GM12878 (cell line): ENCODE results near the gene KCNQ1. TPM values are rescaled to one million over a fixed set of nuclear protein-coding genes. Genes with fewer than 3 reads are reported as not detected.

ENCODE experiments used
- ATAC-seq: fragments of 200-7000 bp; cut with Tn5 transposase; 3 replicates; pipeline ENCODE4 v1.9.1; 2020; ENCODE audit warnings: mild to moderate bottlenecking, moderate library complexity
- BruUV-seq: library from RNA; stranded (reverse); fragments of 400-500 nt; replicated peaks from 2 replicates; lab custom pipeline; 2021; lab: Mats Ljungman, UMichigan
- CTCF ChIA-PET: fragments of 300-600 bp; sonication (Branson Sonifier 250); formaldehyde crosslinking; extraction: SDS; loops from one replicate; lab custom pipeline; 2021; ENCODE audit warnings: inconsistent platforms; lab: Yijun Ruan, JAX
- POLR2A ChIA-PET: fragments of 350-600 bp; formaldehyde crosslinking; extraction: SDS; loops from one replicate; lab custom pipeline; 2021; ENCODE audit warnings: inconsistent platforms; lab: Charles Lee
- RAD21 ChIA-PET: fragments of 300-600 bp; sonication (Branson Sonifier 250); formaldehyde crosslinking; loops from one replicate; lab custom pipeline; 2023; ENCODE audit warnings: antibody characterized with exemption; ENCODE audit not compliant: unreplicated experiment; lab: Charles Lee
- SMC1A ChIA-PET: fragments of 300-600 bp; sonication (Branson Sonifier 250); formaldehyde crosslinking; loops from one replicate; lab custom pipeline; 2023; ENCODE audit not compliant: unreplicated experiment, uncharacterized antibody; lab: Charles Lee
- DNase-seq: peaks from one replicate; pipeline ENCODE4 v3.0.0-alpha.2; 2011; ENCODE audit warnings: low read depth, low spot score
- FAIRE-seq: peaks from 3 replicates; lab custom pipeline; 2011; peaks lifted over from hg19 to GRCh38; lab: Jason Lieb, UNC
- H2AFZ ChIP-seq: 2 replicates; pipeline ENCODE4 v1.6.0; 2011; ENCODE audit warnings: low read depth, low read length, control low read depth; ENCODE audit not compliant: control insufficient read depth
- H3K27ac ChIP-seq: 2 replicates; pipeline ENCODE4 v1.5.1; 2011; ENCODE audit warnings: control low read depth; ENCODE audit not compliant: control insufficient read depth, insufficient read depth
- H3K27me3 ChIP-seq, 2 experiments: replicated peaks in 1 of 2; 2 replicates each; pipeline versions ENCODE4 v1.6.0 to v1.6.1; 2011; ENCODE audit warnings: low read length in 1 of 2; ENCODE audit not compliant: control insufficient read depth in 2 of 2, insufficient read depth in 2 of 2
- H3K36me3 ChIP-seq, 2 experiments: 2 replicates each; pipeline ENCODE4 v1.5.1; 2011; ENCODE audit warnings: low read length in 1 of 2; ENCODE audit not compliant: control insufficient read depth in 2 of 2, insufficient read depth in 2 of 2
- H3K4me1 ChIP-seq: 2 replicates; pipeline ENCODE4 v1.6.1; 2011; ENCODE audit warnings: mild to moderate bottlenecking, low read length, moderate library complexity, mixed read lengths; ENCODE audit not compliant: control insufficient read depth, insufficient read depth
- H3K4me2 ChIP-seq: 2 replicates; pipeline ENCODE4 v1.6.0; 2011; ENCODE audit warnings: control low read depth; ENCODE audit not compliant: control insufficient read depth, insufficient read depth
- H3K4me3 ChIP-seq: fragments of 200-600 bp; sonication (generic); 2 replicates; pipeline ENCODE4 v1.5.1; 2016
- H3K79me2 ChIP-seq: 2 replicates; pipeline ENCODE4 v1.6.0; 2011; ENCODE audit warnings: low read length; ENCODE audit not compliant: control insufficient read depth, insufficient read depth
- H3K9ac ChIP-seq: 2 replicates; pipeline ENCODE4 v1.8.0; 2011; ENCODE audit warnings: low read length, control low read depth, mixed read lengths; ENCODE audit not compliant: control insufficient read depth, insufficient read depth
- H3K9me3 ChIP-seq: replicated peaks from 3 replicates; pipeline ENCODE4 v1.5.1; 2011; ENCODE audit warnings: mild to moderate bottlenecking, low read length; ENCODE audit not compliant: control insufficient read depth, insufficient read depth
- H4K20me1 ChIP-seq: 2 replicates; pipeline ENCODE4 v1.6.0; 2011; ENCODE audit not compliant: control insufficient read depth, insufficient read depth
- ATF7 ChIP-seq: fragments of 450-650 bp; IDR thresholded peaks from 2 replicates; pipeline ENCODE4 v1.6.1; 2016; ENCODE audit warnings: low read depth, mild to moderate bottlenecking
- CBX5 ChIP-seq: sonication (generic); IDR thresholded peaks from 2 replicates; pipeline ENCODE4 v1.6.1; 2016; ENCODE audit warnings: low read depth, moderate library complexity, mild to moderate bottlenecking, inconsistent platforms
- IKZF2 ChIP-seq, 2 experiments: fragments of 450-650 bp; IDR thresholded peaks; 2 replicates each; pipeline ENCODE4 v1.6.1; 2017; ENCODE audit warnings: mild to moderate bottlenecking in 2 of 2, moderate library complexity in 2 of 2
- MAX ChIP-seq: IDR thresholded peaks from 2 replicates; pipeline ENCODE4 v1.6.1; 2012; ENCODE audit warnings: low read depth, low read length, improper control_type of control experiment
- MEF2A ChIP-seq: IDR thresholded peaks from 2 replicates; pipeline ENCODE4 v1.6.1; 2011; ENCODE audit warnings: low read depth, mild to moderate bottlenecking, low read length, moderate library complexity; ENCODE audit not compliant: insufficient read depth
- MTA3 ChIP-seq: IDR thresholded peaks from 2 replicates; pipeline ENCODE4 v1.6.1; 2012; ENCODE audit warnings: low read length, inconsistent platforms, borderline replicate concordance
- NR2C2 ChIP-seq: IDR thresholded peaks from 2 replicates; pipeline ENCODE4 v1.6.1; 2011; ENCODE audit warnings: borderline replicate concordance, low read depth; ENCODE audit not compliant: control insufficient read depth, insufficient read length
- SPI1 ChIP-seq: IDR thresholded peaks from 2 replicates; pipeline ENCODE4 v1.6.1; 2011; ENCODE audit warnings: low read depth, mild to moderate bottlenecking, low read length, moderate library complexity, borderline replicate concordance; ENCODE audit not compliant: insufficient read depth
- STAT3 ChIP-seq: IDR thresholded peaks from 2 replicates; pipeline ENCODE4 v1.6.1; 2011; ENCODE audit warnings: low read depth, low read length, improper control_type of control experiment
- ZNF384 ChIP-seq: IDR thresholded peaks from 2 replicates; pipeline ENCODE4 v1.6.1; 2012; ENCODE audit warnings: low read depth, mild to moderate bottlenecking, low read length, improper control_type of control experiment, borderline replicate concordance
- WGBS: methylation state at CpG from one replicate; pipeline ENCODE4 v1.1.6; 2016; ENCODE audit warnings: low lambda C conversion rate; ENCODE audit not compliant: insufficient replicate concordance, insufficient coverage; ENCODE audit errors: missing lambda C conversion rate; 5-methylcytosine and 5-hydroxymethylcytosine counted together
- in situ Hi-C: fragments of 300-500 bp; cut with MboI; formaldehyde crosslinking; loops from 9 replicates; pipeline ENCODE4 v1.14.3; 2018; ENCODE audit warnings: mixed read lengths
- intact Hi-C: fragments of 100-400 bp; cut with micrococcal nuclease; formaldehyde crosslinking; loops from one replicate; pipeline ENCODE4 v1.14.2; 2022; ENCODE audit not compliant: unreplicated experiment
- polyA plus RNA-seq, 11 experiments: library from polyadenylated mRNA; depleted of rRNA in 4 of 11; unstranded in 6 of 11; stranded (reverse) in 5 of 11; fragments of >200 nt; fragmentation: Nextera tagmentation in 4 of 11; fragmentation: Illumina TruSeq in 1 of 11; extraction: Ambion mirVana in 4 of 11; extraction: Trizol in 1 of 11; gene quantifications; 1 replicate in 1 of 11; 2 replicates in 10 of 11; pipeline versions ENCODE4 v1.2.1 to v1.2.3, GENCODE V29; 2011 to 2016; ENCODE audit warnings: inconsistent platforms in 2 of 11, missing spikeins in 2 of 11, low read depth in 1 of 11
- total RNA-seq, 4 experiments: library from RNA; depleted of rRNA in 3 of 4; stranded (reverse); fragments of >200 nt in 3 of 4; fragmentation: Illumina TruSeq in 1 of 4; extraction: Trizol in 1 of 4; gene quantifications; 2 replicates each; pipeline versions ENCODE4 v1.2.1 to v1.2.3, GENCODE V29; 2013 to 2021

KCNQ1 gene
- total and polyA plus RNA-seq, 10 of the 15 experiments (the other 5 are each of a cell fraction or from before 2014, with no cell fraction given): 0.03 to 0.15 (median 0.12) TPM; not detected in 7

- Histone ChIP-seq H3K4me1 (peaks cover 10% of the 10 kb centered on the region), H3K79me2 (no peaks in the 10 kb centered on the region), H3K27ac (no peak overlapping the region), H3K9ac (no peak overlapping the region), H3K4me3 (no peak overlapping the region), H4K20me1 (no peaks in the 10 kb centered on the region), H3K4me2 (no peak overlapping the region), H2AFZ (no peak overlapping the region), H3K27me3 (no peaks in the 10 kb centered on the region), H3K9me3 (no peaks in the 10 kb centered on the region), H3K36me3 (no peaks in the 10 kb centered on the region)
- ChIA-PET RAD21 (no interaction called here), SMC1A (no interaction called here), CTCF (no interaction called here), POLR2A (no interaction called here)
- ATAC-seq (no peak), DNase-seq (no peak), FAIRE-seq (no peak)
- in situ Hi-C loops (no loop called here), intact Hi-C loops (no loop called here)
- no peak for TF ChIP-seq IKZF2 (IDR thresholded peaks at IDR 0.05)
- TF ChIP-seq ATF7: no peak
- TF ChIP-seq NR2C2: no peak
- no peak for TF ChIP-seq SPI1
- TF ChIP-seq MAX: no peak
- TF ChIP-seq ZNF384: no peak
- no peak for TF ChIP-seq STAT3
- no peak for TF ChIP-seq MEF2A
- TF ChIP-seq CBX5: no peak
- TF ChIP-seq MTA3: no peak
- WGBS: 59% methylated on average over 15 of the region's 17 CpGs
- no TSS peak for BruUV-seq
Measured at GRCh38 chr11:2525166-2525861, 80.5 kb downstream of the KCNQ1 start.
